T follicular helper cell (primary cell): ENCODE data around the gene USP2.

ENCODE experiments used
- DNase-seq: peaks from one replicate; pipeline ENCODE4 v3.0.0-alpha.2; 2020; ENCODE audit warnings: low read depth

USP2 gene

GRCh38 chr11:119377112-119377901 is 4.2 kb downstream of the USP2 start:
- DNase-seq, result no peak

DNA sequence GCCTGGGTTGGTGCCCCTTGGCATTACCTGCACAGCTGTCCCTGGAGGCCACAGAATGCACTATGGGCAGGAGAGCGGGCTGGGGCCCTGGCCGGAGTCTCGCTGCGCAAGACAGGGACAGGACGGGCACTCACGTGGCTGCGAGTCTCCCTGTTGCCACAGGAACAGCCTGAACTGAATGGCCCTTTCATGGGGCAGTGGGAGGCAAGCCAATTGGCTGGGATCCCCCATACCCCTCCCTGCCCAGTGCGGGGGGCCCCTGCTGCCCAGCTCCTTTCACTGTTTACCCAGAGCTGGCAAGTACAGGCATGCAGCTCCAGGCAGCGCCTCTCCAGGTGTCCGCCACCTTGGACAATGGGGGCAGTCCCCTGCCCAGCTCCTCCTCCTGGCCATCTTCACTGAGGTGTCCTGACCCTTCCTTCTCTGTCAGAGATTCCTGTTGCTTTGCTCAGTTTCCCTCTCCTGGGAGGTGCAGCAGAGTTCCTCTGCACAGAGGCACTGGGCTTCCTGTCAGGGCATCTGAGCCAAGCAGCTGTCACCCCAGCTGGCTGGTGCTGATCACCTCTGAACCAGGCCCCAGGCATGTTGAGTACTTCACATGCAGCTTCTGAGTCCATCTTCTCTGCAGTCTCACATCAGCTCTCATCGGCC is 5.2 kb downstream of the USP2 start:
- DNase-seq, result no peak

DNA sequence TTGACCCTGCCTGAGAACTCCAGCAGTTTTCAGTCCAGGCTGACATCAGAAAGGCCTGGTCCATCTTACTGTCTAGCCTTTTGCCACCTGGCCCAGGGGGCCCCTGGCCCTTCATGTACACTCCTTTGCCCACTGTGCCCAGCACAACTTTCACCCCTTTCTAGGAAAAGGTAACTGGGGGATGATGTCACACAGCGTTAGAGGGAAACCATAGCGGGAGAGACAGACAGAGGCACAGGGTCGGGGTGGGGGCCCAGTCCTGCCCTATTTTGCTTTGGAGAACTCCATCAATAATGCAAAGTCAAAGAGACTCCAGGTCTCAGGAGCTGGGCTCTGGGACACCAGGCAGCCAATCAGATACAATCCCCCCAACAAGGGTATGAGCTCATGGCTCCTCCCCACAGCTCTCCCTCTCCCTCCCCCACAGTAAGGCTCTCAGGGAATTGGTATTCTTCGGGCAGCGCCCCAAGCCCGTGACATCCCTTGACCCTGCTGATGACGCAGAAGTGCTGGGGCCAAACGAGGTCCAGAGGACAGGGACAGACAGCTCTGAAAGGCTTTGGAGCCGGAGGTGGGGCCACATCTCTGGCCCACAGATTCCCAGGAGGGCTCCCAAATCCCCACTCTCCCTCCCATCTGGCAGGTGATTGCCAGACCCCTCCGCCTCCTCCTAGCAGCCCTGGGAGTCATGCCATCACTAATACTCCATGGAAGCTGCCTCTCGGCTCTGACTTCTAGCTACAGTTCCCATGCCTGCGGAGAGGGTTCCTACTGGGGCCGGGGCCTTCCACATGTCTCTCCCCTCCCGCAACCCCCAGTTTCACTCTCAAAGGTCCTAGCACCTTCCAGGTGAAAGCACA is 5.9 kb downstream of the USP2 start:
- DNase-seq, result no peak

GRCh38 chr11:119374632-119375336 is 6.7 kb downstream of the USP2 start:
- no peak for DNase-seq

- DNase-seq, result no peak
Measured at GRCh38 chr11:119373921-119374631, 7.4 kb downstream of the USP2 start.

DNA sequence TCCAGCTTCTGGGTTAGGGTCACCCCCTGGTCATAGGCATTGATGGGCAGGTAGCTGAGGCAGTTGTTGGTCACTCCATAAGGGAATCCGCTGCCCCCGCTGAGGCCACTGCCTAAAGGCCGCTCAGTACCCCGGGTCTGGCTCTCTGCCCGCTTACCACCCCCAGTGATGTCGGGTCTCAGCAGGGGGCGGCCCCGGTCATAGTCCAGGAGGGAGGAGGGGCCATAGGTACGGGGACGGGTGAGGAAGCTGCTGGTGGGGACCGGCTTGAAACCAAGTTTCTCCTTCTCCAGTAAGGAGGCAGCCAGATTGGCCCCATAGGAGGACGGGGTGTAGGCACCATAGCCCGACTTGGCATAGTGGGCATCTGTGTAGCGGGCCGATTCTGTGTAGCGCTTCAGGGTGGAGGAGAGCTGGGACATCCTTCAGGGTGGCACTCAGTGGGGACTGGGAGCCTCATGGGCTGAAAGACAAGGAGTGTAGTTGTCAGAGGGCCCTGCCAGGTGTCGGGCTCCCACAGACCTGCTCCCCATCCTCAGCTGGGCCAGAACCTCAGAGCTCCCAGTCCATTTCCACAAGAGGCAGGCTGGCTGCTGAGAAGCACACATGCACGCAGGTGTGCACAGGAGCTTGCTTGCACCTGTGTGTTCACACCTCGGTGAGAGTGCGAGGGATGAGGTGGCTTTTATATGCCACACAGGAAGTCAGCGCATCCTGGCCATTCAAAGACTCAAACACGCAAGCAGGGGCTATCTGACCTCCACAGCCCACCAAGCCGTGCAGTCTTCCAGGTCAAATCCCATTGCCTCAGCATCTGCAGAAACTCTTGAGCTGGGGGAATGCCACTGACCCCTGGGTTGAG is 8.2 kb downstream of the USP2 start:
- DNase-seq, result no peak

DNA sequence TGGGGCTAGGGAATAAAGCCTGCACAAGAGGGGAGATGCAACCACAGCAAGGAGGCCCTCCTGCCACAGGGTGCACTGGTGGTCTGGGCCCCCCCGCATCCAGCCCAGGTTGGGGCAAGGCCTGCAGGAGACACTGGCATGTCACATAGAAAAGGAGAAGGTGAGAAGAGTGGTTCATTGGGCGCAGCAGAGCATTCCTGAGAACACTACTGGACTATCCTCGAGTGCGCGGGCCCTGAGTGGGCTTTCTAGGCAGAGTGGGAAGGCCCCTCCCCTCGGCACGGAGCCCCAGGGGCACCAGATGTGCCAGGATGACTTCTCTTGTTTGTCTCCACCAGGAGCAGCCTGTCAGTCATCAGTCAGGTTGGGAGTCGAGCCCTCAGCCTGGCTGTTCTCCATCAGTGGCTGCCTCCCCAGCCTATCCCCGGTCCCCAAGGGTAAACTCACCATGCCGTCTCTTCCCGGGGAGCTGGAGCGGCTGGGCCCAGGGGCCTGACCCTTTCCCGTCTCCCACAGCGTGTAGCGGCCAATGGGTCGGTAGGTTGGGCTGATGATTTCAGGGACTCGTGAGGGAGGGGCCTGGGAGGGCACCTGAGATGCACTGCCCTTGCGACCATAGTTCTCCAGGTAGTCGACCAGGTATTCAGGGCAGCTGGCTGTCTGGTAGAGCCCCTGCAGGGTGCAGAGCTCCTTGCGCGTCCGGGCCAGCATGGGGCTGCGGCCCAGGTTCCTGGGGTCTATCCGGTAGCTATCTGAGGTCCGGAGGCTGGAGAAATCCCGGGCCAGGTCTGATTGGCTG is 9.0 kb downstream of the USP2 start:
- no peak for DNase-seq

GRCh38 chr11:119371778-119372182 is 9.7 kb downstream of the USP2 start:
- DNase-seq, result no peak

GRCh38 chr11:119371067-119371601 is 10.4 kb downstream of the USP2 start:
- no peak for DNase-seq

GRCh38 chr11:119370486-119371046 is 10.9 kb downstream of the USP2 start:
- no peak for DNase-seq

- no peak for DNase-seq
Measured at GRCh38 chr11:119369132-119369925, 12.2 kb downstream of the USP2 start.

DNA sequence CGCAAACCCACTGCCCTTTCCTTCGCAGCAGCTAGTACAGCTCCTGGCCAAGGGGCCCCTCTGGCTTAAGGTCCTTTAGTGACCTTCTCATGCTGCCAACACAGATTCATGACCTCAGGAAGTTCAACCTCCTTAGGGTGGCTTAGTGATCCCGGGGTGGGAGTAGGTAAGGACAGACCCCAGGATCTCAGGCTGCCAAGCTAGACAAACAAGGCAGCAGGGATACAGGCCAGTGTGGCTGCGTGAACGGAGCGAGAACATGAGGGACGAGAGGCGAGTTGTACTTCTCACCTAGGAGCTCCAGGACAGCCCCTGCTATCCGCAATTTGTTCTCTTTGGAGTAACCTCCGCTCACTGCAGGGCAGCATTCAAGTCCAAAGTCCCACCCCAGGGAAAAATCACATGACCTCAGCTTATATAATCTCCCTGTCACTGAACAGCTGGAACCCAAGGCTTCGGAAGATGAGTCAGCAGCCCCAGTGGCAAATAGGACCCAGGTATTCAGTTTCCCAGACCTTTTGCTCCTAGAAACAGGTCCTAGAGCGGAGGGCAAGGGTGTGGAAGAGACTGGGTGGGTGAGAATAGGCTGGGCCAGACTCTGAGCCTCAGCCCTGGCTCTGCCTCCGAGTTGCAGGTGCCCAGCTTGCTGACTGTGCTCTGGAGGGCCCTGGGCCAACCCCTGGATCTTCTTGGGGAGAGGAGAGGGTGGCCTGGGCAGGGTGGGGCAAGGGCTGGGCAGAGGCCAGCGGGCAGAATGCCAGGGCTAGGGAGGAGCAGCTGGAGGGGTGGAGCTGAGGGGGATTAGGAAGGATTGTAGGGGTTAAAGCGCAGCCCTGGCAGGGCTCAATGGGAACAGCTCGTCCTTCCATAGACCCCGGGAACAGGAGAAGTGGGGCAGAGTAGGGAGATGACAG is 13.1 kb downstream of the USP2 start:
- DNase-seq, result no peak

- DNase-seq, result no peak
Measured at GRCh38 chr11:119367661-119368120, 13.8 kb downstream of the USP2 start.

GRCh38 chr11:119366690-119367620 is 14.5 kb downstream of the USP2 start:
- no peak for DNase-seq

DNA sequence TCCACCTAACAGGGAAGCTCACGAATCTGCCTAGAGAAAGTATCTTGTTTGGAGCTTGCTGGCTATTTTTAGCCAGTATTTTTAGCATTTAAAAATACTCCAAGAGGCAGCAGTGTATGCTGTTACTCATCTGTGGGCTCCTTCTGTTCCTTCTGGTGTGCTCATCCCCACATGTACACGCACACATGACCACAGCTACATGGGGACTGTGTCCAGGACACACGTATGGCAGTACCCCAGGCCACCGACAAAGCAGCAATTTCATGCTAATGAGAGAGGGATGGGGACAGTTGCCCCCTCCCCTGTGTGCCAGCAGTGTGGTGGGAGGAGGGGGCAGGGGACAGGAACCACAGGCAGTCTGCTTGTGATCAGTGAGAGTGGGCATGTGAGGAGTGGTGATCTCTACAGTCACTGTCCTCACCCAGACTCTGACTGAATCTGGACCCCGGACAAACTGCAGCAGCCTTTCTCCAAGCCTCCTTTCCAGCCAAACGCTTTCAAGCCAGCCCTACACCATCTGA is 16.4 kb downstream of the USP2 start:
- no peak for DNase-seq
